RWPE2 (cell line): ENCODE results near the gene C1QTNF8.

Source experiments
- ATAC-seq: fragments of 200-7000 bp; cut with Tn5 transposase; 3 replicates; pipeline ENCODE4 v1.9.1; 2021; ENCODE audit warnings: low read depth
- DNase-seq: peaks from one replicate; pipeline ENCODE4 v3.0.0-alpha.2; 2020; ENCODE audit warnings: low spot score
- H3K27ac ChIP-seq: fragments of 450-650 bp; 2 replicates; pipeline ENCODE4 v1.5.1; 2017; ENCODE audit warnings: mild to moderate bottlenecking; ENCODE audit not compliant: poor library complexity, severe bottlenecking
- H3K27me3 ChIP-seq: fragments of 250-450 bp; sonication (Bioruptor Pico); 2 replicates; pipeline ENCODE4 v1.5.1; 2021; ENCODE audit warnings: mild to moderate bottlenecking, moderate library complexity; ENCODE audit not compliant: insufficient read depth, poor library complexity, severe bottlenecking
- H3K36me3 ChIP-seq: fragments of 250-450 bp; sonication (Bioruptor Pico); 2 replicates; pipeline ENCODE4 v1.5.1; 2020; ENCODE audit warnings: low read depth, mild to moderate bottlenecking, moderate library complexity
- H3K4me1 ChIP-seq: fragments of 250-450 bp; sonication (Bioruptor Pico); 2 replicates; pipeline ENCODE4 v1.5.1; 2021; ENCODE audit warnings: mild to moderate bottlenecking, moderate library complexity; ENCODE audit not compliant: insufficient read depth, poor library complexity, severe bottlenecking
- H3K4me3 ChIP-seq: fragments of 250-450 bp; sonication (Bioruptor Pico); 2 replicates; pipeline ENCODE4 v1.5.1; 2021; ENCODE audit warnings: mild to moderate bottlenecking, moderate library complexity; ENCODE audit not compliant: severe bottlenecking
- H3K9me3 ChIP-seq: fragments of 250-450 bp; sonication (Bioruptor Pico); 2 replicates; pipeline ENCODE4 v1.5.1; 2021; ENCODE audit warnings: mild to moderate bottlenecking, moderate library complexity; ENCODE audit not compliant: severe bottlenecking
- CTCF ChIP-seq: fragments of 450-650 bp; IDR thresholded peaks from one replicate; pipeline ENCODE4 v1.5.1; 2017; ENCODE audit warnings: mild to moderate bottlenecking, moderate library complexity; ENCODE audit not compliant: poor library complexity, severe bottlenecking

C1QTNF8 gene

DNA sequence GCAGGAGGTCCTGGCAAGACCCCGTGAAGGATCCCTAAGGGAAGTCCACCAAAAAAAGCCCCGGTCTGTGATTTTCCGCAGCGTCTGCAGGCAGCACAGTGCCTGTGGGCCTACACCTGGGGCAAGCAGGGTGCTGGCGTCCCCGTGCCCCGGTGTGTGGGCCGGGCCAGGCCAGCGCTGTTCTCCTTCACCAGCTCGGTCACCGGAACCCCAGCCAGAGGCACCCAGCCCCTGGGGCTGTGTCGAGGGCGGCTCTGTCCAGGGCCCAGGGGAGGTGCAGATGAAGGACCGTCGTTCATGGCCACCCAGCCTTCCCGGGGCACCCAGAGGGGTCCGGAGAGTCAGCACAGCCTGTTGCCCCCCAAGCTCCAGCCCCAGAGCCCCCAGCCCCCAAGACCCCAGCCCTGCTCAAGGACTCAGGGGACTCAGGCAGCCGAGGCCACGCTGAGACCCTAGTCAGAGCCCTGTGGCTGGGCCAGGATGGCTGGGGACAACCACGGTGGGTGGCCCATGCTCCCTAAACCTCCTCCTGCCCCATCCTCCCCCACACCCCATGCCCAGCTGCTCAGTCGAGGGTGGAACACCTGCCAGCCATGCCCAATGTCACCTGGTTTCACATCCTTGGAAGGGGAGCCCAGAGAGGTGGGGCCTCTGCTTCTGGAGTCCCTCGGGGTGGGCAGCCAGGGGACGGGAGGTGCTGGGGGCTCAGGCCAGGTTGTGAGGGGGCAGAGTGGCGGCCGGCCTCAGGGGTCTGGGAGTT lies 5.7 kb upstream of the C1QTNF8 start:
- no peak for ATAC-seq
- no peak overlapping the region for H3K27ac ChIP-seq
- H3K9me3 ChIP-seq, result no peaks in the 10 kb centered on the region
- no peaks in the 10 kb centered on the region for H3K4me1 ChIP-seq
- H3K36me3 ChIP-seq, result no peaks in the 10 kb centered on the region
- no peak for TF ChIP-seq CTCF
- no peak overlapping the region for H3K4me3 ChIP-seq
- DNase-seq, result no peak
- H3K27me3 ChIP-seq, result peaks cover 2% of the 10 kb centered on the region

GRCh38 chr16:1101133-1101532 lies 5.1 kb upstream of the C1QTNF8 start:
- ATAC-seq (no peak), DNase-seq (no peak)
- no peak overlapping the region for H3K27ac ChIP-seq
- peaks cover 2% of the 10 kb centered on the region for H3K27me3 ChIP-seq
- no peaks in the 10 kb centered on the region for H3K4me1 ChIP-seq
- no peaks in the 10 kb centered on the region for H3K9me3 ChIP-seq
- no peak for TF ChIP-seq CTCF
- H3K4me3 ChIP-seq, result no peak overlapping the region
- H3K36me3 ChIP-seq, result no peaks in the 10 kb centered on the region

GRCh38 chr16:1100084-1100800 lies 4.2 kb upstream of the C1QTNF8 start:
- no peak overlapping the region for H3K27ac ChIP-seq
- ATAC-seq, result no peak
- no peaks in the 10 kb centered on the region for H3K9me3 ChIP-seq
- no peaks in the 10 kb centered on the region for H3K4me1 ChIP-seq
- no peak for DNase-seq
- TF ChIP-seq CTCF, result no peak
- H3K36me3 ChIP-seq, result no peaks in the 10 kb centered on the region
- H3K27me3 ChIP-seq, result peaks cover 2% of the 10 kb centered on the region
- no peak overlapping the region for H3K4me3 ChIP-seq

- H3K27ac ChIP-seq, result no peak overlapping the region
- ATAC-seq, result no peak
- TF ChIP-seq CTCF, result no peak
- H3K27me3 ChIP-seq, result no peaks in the 10 kb centered on the region
- no peak for DNase-seq
- no peak overlapping the region for H3K4me3 ChIP-seq
- no peaks in the 10 kb centered on the region for H3K4me1 ChIP-seq
- no peaks in the 10 kb centered on the region for H3K9me3 ChIP-seq
- no peaks in the 10 kb centered on the region for H3K36me3 ChIP-seq
Observed at GRCh38 chr16:1099189-1100083, 3.4 kb upstream of the C1QTNF8 start.
